Fibroblast of lung (primary cell): ENCODE data around the gene NLRC5. TPM values are rescaled to one million over a fixed set of nuclear protein-coding genes. Genes with fewer than 3 reads are reported as not detected.

ENCODE experiments used
- DNase-seq, 2 donors: peaks; one replicate each; pipeline versions ENCODE4 v3.0.0 to v3.0.0-alpha.2; 2010; ENCODE audit warnings: low read depth in 2 of 2
- H2AFZ ChIP-seq: 2 replicates; pipeline ENCODE4 v1.5.1; 2012; ENCODE audit warnings: low read length, control low read depth, inconsistent platforms
- H3K27ac ChIP-seq: 2 replicates; pipeline ENCODE4 v1.5.1; 2011; ENCODE audit warnings: low read length, control low read depth; ENCODE audit not compliant: insufficient read depth
- H3K27me3 ChIP-seq: 2 replicates; pipeline ENCODE4 v1.5.1; 2011; ENCODE audit warnings: mild to moderate bottlenecking, low read length; ENCODE audit not compliant: control insufficient read depth, insufficient read depth
- H3K36me3 ChIP-seq: 2 replicates; pipeline ENCODE4 v1.5.1; 2011; ENCODE audit warnings: low read length; ENCODE audit not compliant: control insufficient read depth, insufficient read depth
- H3K4me1 ChIP-seq: 2 replicates; pipeline ENCODE4 v1.5.1; 2011; ENCODE audit warnings: low read length; ENCODE audit not compliant: control insufficient read depth, insufficient read depth; ENCODE audit errors: extremely low read depth
- H3K4me2 ChIP-seq: 2 replicates; pipeline ENCODE4 v1.5.1; 2011; ENCODE audit warnings: low read length, control low read depth; ENCODE audit not compliant: insufficient read depth; ENCODE audit errors: extremely low read depth
- H3K4me3 ChIP-seq, 4 experiments: fragments of 200-600 bp in 1 of 4; sonication (generic) in 1 of 4; replicated peaks in 1 of 4; 2 replicates each; pipeline ENCODE4 v1.5.1; 2011 to 2016; ENCODE audit warnings: low read length in 4 of 4, low read depth in 3 of 4, mild to moderate bottlenecking in 3 of 4, control low read depth in 2 of 4, inconsistent platforms in 1 of 4, mixed read lengths in 1 of 4; ENCODE audit not compliant: insufficient read depth in 1 of 4; ENCODE audit errors: control extremely low read depth in 1 of 4
- H3K79me2 ChIP-seq: 2 replicates; pipeline ENCODE4 v1.5.1; 2012; ENCODE audit warnings: mild to moderate bottlenecking, low read length, inconsistent platforms; ENCODE audit not compliant: control insufficient read depth, insufficient read depth
- H3K9ac ChIP-seq: 2 replicates; pipeline ENCODE4 v1.5.1; 2011; ENCODE audit warnings: mild to moderate bottlenecking, low read length, control low read depth; ENCODE audit not compliant: insufficient read depth
- H3K9me3 ChIP-seq: 2 replicates; pipeline ENCODE4 v1.5.1; 2012; ENCODE audit warnings: low read depth, low read length; ENCODE audit not compliant: control insufficient read depth, insufficient read depth
- H4K20me1 ChIP-seq: 2 replicates; pipeline ENCODE4 v1.5.1; 2011; ENCODE audit warnings: low read length; ENCODE audit not compliant: control insufficient read depth, insufficient read depth; ENCODE audit errors: extremely low read depth
- EZH2 ChIP-seq: IDR thresholded peaks from 2 replicates; pipeline ENCODE4 v1.5.1; 2012; ENCODE audit warnings: low read length, control low read depth, mild to moderate bottlenecking; ENCODE audit errors: missing control alignments
- polyA plus RNA-seq, 2 donors: library from polyadenylated mRNA; depleted of rRNA in 1 of 2; stranded (reverse) in 1 of 2; unstranded in 1 of 2; fragments of >200 nt; gene quantifications; 2 replicates each; pipeline ENCODE4 v1.2.1, GENCODE V29; 2011 to 2012; ENCODE audit warnings: missing spikeins in 1 of 2
- total RNA-seq: library from RNA; depleted of rRNA; stranded (reverse); fragments of >200 nt; gene quantifications from 2 replicates; pipeline ENCODE4 v1.2.1, GENCODE V29; 2014
- TF ChIP-seq, protein P1 (sequence below), 2 donors: IDR thresholded peaks in 1 of 2; conservative IDR thresholded peaks in 1 of 2; 1 replicate in 1 of 2; 2 replicates in 1 of 2; pipeline ENCODE4 v1.5.1; 2011 to 2012; ENCODE audit warnings: low read length in 2 of 2, control low read depth in 1 of 2, inconsistent platforms in 1 of 2, low read depth in 1 of 2, mild to moderate bottlenecking in 1 of 2

The NLRC5 gene
- total and polyA plus RNA-seq, 2 donors (not counting 1 experiment from before 2014, with no cell fraction given): 22.2 to 43.6 TPM

DNA sequence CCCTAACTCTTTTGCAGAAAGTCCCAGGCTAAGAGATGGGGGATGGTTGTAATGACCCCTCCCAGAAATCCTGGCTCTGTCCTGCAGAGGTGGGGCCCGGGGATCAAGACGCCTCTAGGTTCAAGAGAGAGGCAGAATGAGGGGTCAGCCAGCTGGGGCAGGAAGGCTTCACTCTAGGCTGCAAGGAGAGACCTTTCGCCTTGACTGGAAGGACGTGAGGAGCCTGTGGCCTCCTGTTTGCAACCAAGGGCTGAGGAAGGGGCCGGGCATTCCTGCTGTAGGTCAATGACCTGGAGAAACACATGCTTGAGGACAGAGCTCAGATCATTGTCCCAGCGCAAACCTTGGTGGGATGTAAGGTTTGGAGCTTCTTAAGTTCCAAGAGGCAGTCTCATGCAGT is 36.4 kb upstream of the NLRC5 start:
- H3K27me3 ChIP-seq: no peaks in the 10 kb centered on the region
- H3K9me3 ChIP-seq: no peaks in the 10 kb centered on the region
- H3K4me1 ChIP-seq: no peaks in the 10 kb centered on the region
- H3K4me3 ChIP-seq: no peak overlapping the region
- DNase-seq: no peak
- H2AFZ ChIP-seq: no peak overlapping the region
- H4K20me1 ChIP-seq: no peaks in the 10 kb centered on the region
- H3K36me3 ChIP-seq: no peaks in the 10 kb centered on the region
- H3K27ac ChIP-seq: no peak overlapping the region
- no peaks in the 10 kb centered on the region for H3K79me2 ChIP-seq
- no peak overlapping the region for H3K9ac ChIP-seq
- no peak overlapping the region for H3K4me2 ChIP-seq
- TF ChIP-seq, protein P1, sequence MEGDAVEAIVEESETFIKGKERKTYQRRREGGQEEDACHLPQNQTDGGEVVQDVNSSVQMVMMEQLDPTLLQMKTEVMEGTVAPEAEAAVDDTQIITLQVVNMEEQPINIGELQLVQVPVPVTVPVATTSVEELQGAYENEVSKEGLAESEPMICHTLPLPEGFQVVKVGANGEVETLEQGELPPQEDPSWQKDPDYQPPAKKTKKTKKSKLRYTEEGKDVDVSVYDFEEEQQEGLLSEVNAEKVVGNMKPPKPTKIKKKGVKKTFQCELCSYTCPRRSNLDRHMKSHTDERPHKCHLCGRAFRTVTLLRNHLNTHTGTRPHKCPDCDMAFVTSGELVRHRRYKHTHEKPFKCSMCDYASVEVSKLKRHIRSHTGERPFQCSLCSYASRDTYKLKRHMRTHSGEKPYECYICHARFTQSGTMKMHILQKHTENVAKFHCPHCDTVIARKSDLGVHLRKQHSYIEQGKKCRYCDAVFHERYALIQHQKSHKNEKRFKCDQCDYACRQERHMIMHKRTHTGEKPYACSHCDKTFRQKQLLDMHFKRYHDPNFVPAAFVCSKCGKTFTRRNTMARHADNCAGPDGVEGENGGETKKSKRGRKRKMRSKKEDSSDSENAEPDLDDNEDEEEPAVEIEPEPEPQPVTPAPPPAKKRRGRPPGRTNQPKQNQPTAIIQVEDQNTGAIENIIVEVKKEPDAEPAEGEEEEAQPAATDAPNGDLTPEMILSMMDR (conservative IDR thresholded peaks at IDR 0.05 in 1 of 2, IDR thresholded peaks at IDR 0.05 in 1 of 2; ENCODE audit: low read depth in 1 of 2, low read length in 2 of 2): no peak
- TF ChIP-seq EZH2: no peak

DNA sequence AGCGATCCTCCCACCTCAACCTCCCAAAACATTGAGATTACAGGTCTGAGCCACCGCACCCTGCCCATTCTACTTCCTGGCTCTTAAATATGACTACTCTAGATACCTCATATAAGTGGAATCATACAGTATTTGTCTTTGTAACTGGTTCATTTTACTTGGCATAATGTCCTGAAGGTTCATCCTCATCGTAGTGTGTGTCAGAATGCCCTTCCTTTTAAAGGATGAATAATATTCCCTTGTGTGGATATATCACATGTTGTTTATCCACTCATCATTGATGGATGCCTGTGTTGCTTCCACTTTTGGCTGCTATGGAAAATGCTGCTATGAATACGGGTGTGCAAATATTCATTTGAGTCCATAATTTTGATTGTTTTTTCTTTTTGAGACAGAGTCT is 33.3 kb upstream of the NLRC5 start:
- Histone ChIP-seq H3K4me3 (no peak overlapping the region), H3K9me3 (no peaks in the 10 kb centered on the region), H2AFZ (no peak overlapping the region), H3K4me2 (no peak overlapping the region), H3K9ac (no peak overlapping the region), H4K20me1 (no peaks in the 10 kb centered on the region), H3K79me2 (no peaks in the 10 kb centered on the region), H3K27ac (no peak overlapping the region), H3K4me1 (no peaks in the 10 kb centered on the region), H3K36me3 (no peaks in the 10 kb centered on the region), H3K27me3 (no peaks in the 10 kb centered on the region)
- no peak for DNase-seq
- TF ChIP-seq, protein P1 (conservative IDR thresholded peaks at IDR 0.05 in 1 of 2, IDR thresholded peaks at IDR 0.05 in 1 of 2; ENCODE audit: low read depth in 1 of 2, low read length in 2 of 2): no peak
- TF ChIP-seq EZH2: no peak

GRCh38 chr16:56956756-56957155 is 32.6 kb upstream of the NLRC5 start:
- H2AFZ ChIP-seq: no peak overlapping the region
- no peaks in the 10 kb centered on the region for H3K36me3 ChIP-seq
- no peak overlapping the region for H3K4me2 ChIP-seq
- no peaks in the 10 kb centered on the region for H4K20me1 ChIP-seq
- no peak for DNase-seq
- no peak overlapping the region for H3K27ac ChIP-seq
- TF ChIP-seq EZH2: no peak
- TF ChIP-seq, protein P1 (conservative IDR thresholded peaks at IDR 0.05 in 1 of 2, IDR thresholded peaks at IDR 0.05 in 1 of 2; ENCODE audit: low read depth in 1 of 2, low read length in 2 of 2): peak in 1 of 2 donors; percentile 16
- peaks cover 2% of the 10 kb centered on the region for H3K4me1 ChIP-seq
- no peaks in the 10 kb centered on the region for H3K27me3 ChIP-seq
- H3K4me3 ChIP-seq: no peak overlapping the region
- no peak overlapping the region for H3K9ac ChIP-seq
- H3K9me3 ChIP-seq: no peaks in the 10 kb centered on the region
- no peaks in the 10 kb centered on the region for H3K79me2 ChIP-seq
